Panc1 (cell line): ENCODE measurements around the gene COPB2.

ENCODE experiments used
- CTCF ChIP-seq: fragments of 450-650 bp; IDR thresholded peaks from 2 replicates; pipeline ENCODE4 v1.5.1; 2017; ENCODE audit warnings: mild to moderate bottlenecking
- POLR2AphosphoS5 ChIP-seq: IDR thresholded peaks from 2 replicates; pipeline ENCODE4 v1.6.1; 2012; ENCODE audit warnings: mild to moderate bottlenecking, low read depth, low read length, moderate library complexity
- REST ChIP-seq, 2 experiments: IDR thresholded peaks; 2 replicates each; pipeline ENCODE4 v1.6.1; 2011 to 2012; ENCODE audit warnings: low read depth in 2 of 2, control low read depth in 1 of 2, low read length in 1 of 2, mild to moderate bottlenecking in 1 of 2, moderate library complexity in 1 of 2; ENCODE audit not compliant: insufficient read depth in 1 of 2
- SIN3A ChIP-seq: IDR thresholded peaks from 2 replicates; pipeline ENCODE4 v1.6.1; 2012; ENCODE audit warnings: low read depth, mild to moderate bottlenecking, low read length, moderate library complexity, borderline replicate concordance; ENCODE audit not compliant: insufficient read depth
- TCF7L2 ChIP-seq: IDR thresholded peaks from 2 replicates; pipeline ENCODE4 v1.6.1; 2011; ENCODE audit warnings: mild to moderate bottlenecking, low read depth, low read length, inconsistent platforms

GRCh38 chr3:139311557-139311956, 77.9 kb downstream of the COPB2 start:
- TF ChIP-seq CTCF (no peak), REST (IDR thresholded peaks at IDR 0.05; ENCODE audit: insufficient read depth in 1 of 2, low read depth in 2 of 2, low read length in 1 of 2) (no peak), POLR2AphosphoS5 (no peak), SIN3A (no peak), TCF7L2 (no peak)
